Keratinocyte (primary cell): ENCODE results near the gene ACVR2B. TPM values are rescaled to one million over a fixed set of nuclear protein-coding genes. Genes with fewer than 3 reads are reported as not detected.

Source experiments
- DNase-seq: peaks from one replicate; pipeline ENCODE4 v3.0.0-alpha.2; 2011; ENCODE audit warnings: low read depth, missing footprints, low spot score
- FAIRE-seq: peaks from 2 replicates; lab custom pipeline; 2011; peaks lifted over from hg19 to GRCh38; lab: Jason Lieb, UNC
- H2AFZ ChIP-seq: 2 replicates; pipeline ENCODE4 v1.6.0; 2012; ENCODE audit warnings: low read length, control low read depth, inconsistent platforms; ENCODE audit not compliant: control insufficient read depth
- H3K27ac ChIP-seq: 2 replicates; pipeline ENCODE4 v1.5.1; 2011; ENCODE audit warnings: low read length; ENCODE audit not compliant: control insufficient read depth, insufficient read depth
- H3K27me3 ChIP-seq: 3 replicates; pipeline ENCODE4 v1.6.0; 2011; ENCODE audit warnings: low read length; ENCODE audit not compliant: control insufficient read depth, insufficient read depth; ENCODE audit errors: extremely low read depth
- H3K36me3 ChIP-seq, 2 experiments: 2 replicates in 1 of 2; 3 replicates in 1 of 2; pipeline ENCODE4 v1.5.1; 2011; ENCODE audit warnings: low read length in 2 of 2, mild to moderate bottlenecking in 1 of 2; ENCODE audit not compliant: control insufficient read depth in 2 of 2, insufficient read depth in 2 of 2; ENCODE audit errors: extremely low read depth in 1 of 2
- H3K4me1 ChIP-seq: 3 replicates; pipeline ENCODE4 v1.5.1; 2011; ENCODE audit warnings: low read length; ENCODE audit not compliant: control insufficient read depth, insufficient read depth; ENCODE audit errors: extremely low read depth
- H3K4me2 ChIP-seq: 3 replicates; pipeline ENCODE4 v1.6.0; 2011; ENCODE audit warnings: low read depth, low read length; ENCODE audit not compliant: control insufficient read depth, insufficient read depth; ENCODE audit errors: extremely low read depth
- H3K4me3 ChIP-seq, 3 experiments: fragments of 200-600 bp in 1 of 3; sonication (generic) in 1 of 3; 2 replicates in 2 of 3; 3 replicates in 1 of 3; pipeline ENCODE4 v1.5.1; 2011 to 2016; ENCODE audit warnings: low read length in 3 of 3, mild to moderate bottlenecking in 3 of 3, control low read depth in 2 of 3, inconsistent platforms in 1 of 3, low read depth in 1 of 3, mixed read lengths in 1 of 3, mixed run types in 1 of 3, moderate library complexity in 1 of 3; ENCODE audit not compliant: control insufficient read depth in 2 of 3, insufficient read depth in 2 of 3; ENCODE audit errors: extremely low read depth in 1 of 3
- H3K79me2 ChIP-seq: 2 replicates; pipeline ENCODE4 v1.6.0; 2012; ENCODE audit warnings: low read length; ENCODE audit not compliant: control insufficient read depth, insufficient read depth
- H3K9ac ChIP-seq: 3 replicates; pipeline ENCODE4 v1.6.0; 2011; ENCODE audit warnings: low read length; ENCODE audit not compliant: control insufficient read depth, insufficient read depth; ENCODE audit errors: extremely low read depth
- H3K9me1 ChIP-seq: 3 replicates; pipeline ENCODE4 v1.6.0; 2011; ENCODE audit warnings: low read length; ENCODE audit not compliant: control insufficient read depth, insufficient read depth; ENCODE audit errors: extremely low read depth
- H3K9me3 ChIP-seq: 2 replicates; pipeline ENCODE4 v1.5.1; 2012; ENCODE audit warnings: low read depth, low read length; ENCODE audit not compliant: control insufficient read depth
- H4K20me1 ChIP-seq: 3 replicates; pipeline ENCODE4 v1.6.0; 2011; ENCODE audit warnings: low read length; ENCODE audit not compliant: control insufficient read depth, insufficient read depth; ENCODE audit errors: extremely low read depth
- CTCF ChIP-seq, 3 experiments: IDR thresholded peaks in 1 of 3; conservative IDR thresholded peaks in 1 of 3; optimal IDR thresholded peaks in 1 of 3; 2 replicates in 2 of 3; 3 replicates in 1 of 3; pipeline versions ENCODE3 to v1.5.1; 2011; ENCODE audit warnings: low read length in 3 of 3, mild to moderate bottlenecking in 3 of 3, moderate library complexity in 2 of 3, control low read depth in 1 of 3, inconsistent platforms in 1 of 3; ENCODE audit not compliant: insufficient read depth in 2 of 3; ENCODE audit errors: extremely low read depth in 1 of 3
- EZH2 ChIP-seq: IDR thresholded peaks from one replicate; pipeline ENCODE4 v1.6.1; 2012; ENCODE audit warnings: inconsistent platforms, mild to moderate bottlenecking, low read length, moderate library complexity
- dilution Hi-C: fragments of 300-500 bp; cut with MboI; formaldehyde crosslinking; loops from one replicate; pipeline ENCODE4 v1.7.0; 2020; ENCODE audit warnings: low sequenced_read_pairs; ENCODE audit not compliant: extremely low pct_ligation_motif_present
- polyA plus RNA-seq, 5 experiments: library from polyadenylated mRNA; depleted of rRNA in 3 of 5; stranded (reverse) in 3 of 5; stranded (forward) in 1 of 5; unstranded in 1 of 5; fragments of >200 nt; gene quantifications; 1 replicate in 1 of 5; 2 replicates in 3 of 5; 3 replicates in 1 of 5; pipeline versions ENCODE4 v1.2.1 to v1.2.3, GENCODE V29; 2011 to 2012; ENCODE audit warnings: missing spikeins in 2 of 5, low read depth in 1 of 5, low replicate concordance in 1 of 5

The ACVR2B gene
- polyA plus RNA-seq, 1 donor (not counting 4 experiments of a cell fraction or from before 2014, with no cell fraction given) = 0.46 TPM

GRCh38 chr3:38515367-38515766 is 61.7 kb downstream of the ACVR2B start:
- no peaks in the 10 kb centered on the region for H3K79me2 ChIP-seq
- dilution Hi-C loops = loop anchor here (10.0 kb wide), 1 partner anchor 139 kb away; no protein-coding TSS in a partner anchor
- H3K27me3 ChIP-seq = no peaks in the 10 kb centered on the region
- no peak overlapping the region for H3K27ac ChIP-seq
- H3K4me1 ChIP-seq = peaks cover 9% of the 10 kb centered on the region
- no peaks in the 10 kb centered on the region for H3K9me3 ChIP-seq
- no peak overlapping the region for H3K4me3 ChIP-seq
- DNase-seq (no peak), FAIRE-seq (no peak)
- H3K36me3 ChIP-seq = peaks cover 3 to 4% of the 10 kb centered on the region in 2 experiments
- no peaks in the 10 kb centered on the region for H4K20me1 ChIP-seq
- no peak overlapping the region for H3K9ac ChIP-seq
- TF ChIP-seq EZH2 = no peak
- TF ChIP-seq CTCF (optimal IDR thresholded peaks at IDR 0.05 in 1 of 3, IDR thresholded peaks at IDR 0.05 in 1 of 3, conservative IDR thresholded peaks at IDR 0.05 in 1 of 3; ENCODE audit: extremely low read depth in 1 of 3, insufficient read depth in 2 of 3, low read length in 3 of 3) = no peak
- no peak overlapping the region for H3K4me2 ChIP-seq
- H2AFZ ChIP-seq = no peak overlapping the region
- no peaks in the 10 kb centered on the region for H3K9me1 ChIP-seq

- dilution Hi-C loops = loop anchor here (10.0 kb wide), 1 partner anchor 138 kb away; no protein-coding TSS in a partner anchor
- Histone ChIP-seq H3K4me1 (peaks cover 9% of the 10 kb centered on the region), H3K9me1 (no peaks in the 10 kb centered on the region), H4K20me1 (no peaks in the 10 kb centered on the region), H3K27me3 (no peaks in the 10 kb centered on the region), H3K4me3 (no peak overlapping the region), H3K79me2 (no peaks in the 10 kb centered on the region), H2AFZ (no peak overlapping the region), H3K9me3 (no peaks in the 10 kb centered on the region), H3K36me3 (peaks cover 3 to 4% of the 10 kb centered on the region in 2 experiments), H3K9ac (no peak overlapping the region), H3K4me2 (no peak overlapping the region), H3K27ac (no peak overlapping the region)
- no peak for TF ChIP-seq CTCF (optimal IDR thresholded peaks at IDR 0.05 in 1 of 3, IDR thresholded peaks at IDR 0.05 in 1 of 3, conservative IDR thresholded peaks at IDR 0.05 in 1 of 3; ENCODE audit: extremely low read depth in 1 of 3, insufficient read depth in 2 of 3, low read length in 3 of 3)
- DNase-seq (no peak), FAIRE-seq (no peak)
Measured at GRCh38 chr3:38516669-38517068, 63.0 kb downstream of the ACVR2B start.
